ENCODE data around the gene OLFML2B. TPM values are rescaled to one million over a fixed set of nuclear protein-coding genes. Genes with fewer than 3 reads are reported as not detected.

The OLFML2B gene
- total and polyA plus RNA-seq, 2 donors (not counting 1 experiment from before 2014, with no cell fraction given) = 5.1 to 7.2 TPM

DNA sequence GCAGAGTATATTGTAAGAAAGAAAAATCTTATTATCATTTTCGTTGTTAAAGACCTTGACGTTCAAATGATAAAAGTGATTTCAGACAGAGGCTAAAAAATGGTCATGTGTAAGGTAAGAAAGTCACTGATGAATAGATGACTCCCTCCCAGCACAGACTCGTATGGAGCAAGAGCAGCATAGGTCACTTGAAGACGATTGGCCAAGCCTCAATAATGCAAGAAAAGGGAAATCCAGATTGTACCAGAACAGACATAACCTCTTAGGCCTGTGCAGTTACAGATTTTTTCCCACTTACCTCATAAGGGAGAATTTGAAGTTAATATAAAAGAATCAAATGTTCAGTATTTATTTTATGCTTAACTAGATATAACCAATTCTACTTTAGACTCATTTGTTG, 16.3 kb upstream of the OLFML2B start:
- no peak overlapping the region for H3K4me2 ChIP-seq (ENCODE audit: extremely low read depth, insufficient read depth, low read length)
- H4K20me1 ChIP-seq (ENCODE audit: control insufficient read depth, extremely low read depth, insufficient read depth, low read length) = no peaks in the 10 kb centered on the region
- H3K9ac ChIP-seq (ENCODE audit: insufficient read depth, low read length) = no peak overlapping the region
- DNase-seq (ENCODE audit: low read depth in 2 of 2) = no peak
- no peaks in the 10 kb centered on the region for H3K9me3 ChIP-seq (ENCODE audit: control insufficient read depth, insufficient read depth, low read depth, low read length)
- H3K27me3 ChIP-seq (ENCODE audit: control insufficient read depth, insufficient read depth, low read length) = no peaks in the 10 kb centered on the region
- H3K4me1 ChIP-seq (ENCODE audit: control insufficient read depth, extremely low read depth, insufficient read depth, low read length) = peaks cover 5% of the 10 kb centered on the region
- TF ChIP-seq, protein P1, sequence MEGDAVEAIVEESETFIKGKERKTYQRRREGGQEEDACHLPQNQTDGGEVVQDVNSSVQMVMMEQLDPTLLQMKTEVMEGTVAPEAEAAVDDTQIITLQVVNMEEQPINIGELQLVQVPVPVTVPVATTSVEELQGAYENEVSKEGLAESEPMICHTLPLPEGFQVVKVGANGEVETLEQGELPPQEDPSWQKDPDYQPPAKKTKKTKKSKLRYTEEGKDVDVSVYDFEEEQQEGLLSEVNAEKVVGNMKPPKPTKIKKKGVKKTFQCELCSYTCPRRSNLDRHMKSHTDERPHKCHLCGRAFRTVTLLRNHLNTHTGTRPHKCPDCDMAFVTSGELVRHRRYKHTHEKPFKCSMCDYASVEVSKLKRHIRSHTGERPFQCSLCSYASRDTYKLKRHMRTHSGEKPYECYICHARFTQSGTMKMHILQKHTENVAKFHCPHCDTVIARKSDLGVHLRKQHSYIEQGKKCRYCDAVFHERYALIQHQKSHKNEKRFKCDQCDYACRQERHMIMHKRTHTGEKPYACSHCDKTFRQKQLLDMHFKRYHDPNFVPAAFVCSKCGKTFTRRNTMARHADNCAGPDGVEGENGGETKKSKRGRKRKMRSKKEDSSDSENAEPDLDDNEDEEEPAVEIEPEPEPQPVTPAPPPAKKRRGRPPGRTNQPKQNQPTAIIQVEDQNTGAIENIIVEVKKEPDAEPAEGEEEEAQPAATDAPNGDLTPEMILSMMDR (conservative IDR thresholded peaks at IDR 0.05 in 1 of 2, IDR thresholded peaks at IDR 0.05 in 1 of 2; ENCODE audit: low read depth in 1 of 2, low read length in 2 of 2) = no peak
- TF ChIP-seq EZH2 (IDR thresholded peaks at IDR 0.05; ENCODE audit: low read length, missing control alignments) = no peak
- H3K79me2 ChIP-seq (ENCODE audit: control insufficient read depth, insufficient read depth, low read length) = no peaks in the 10 kb centered on the region
- no peak overlapping the region for H3K27ac ChIP-seq (ENCODE audit: insufficient read depth, low read length)
- H2AFZ ChIP-seq (ENCODE audit: low read length) = no peak overlapping the region
- no peak overlapping the region for H3K4me3 ChIP-seq (replicated peaks in 1 of 4; ENCODE audit: control extremely low read depth in 1 of 4, insufficient read depth in 1 of 4, low read depth in 3 of 4, low read length in 4 of 4)
- no peaks in the 10 kb centered on the region for H3K36me3 ChIP-seq (ENCODE audit: control insufficient read depth, insufficient read depth, low read length)

DNA sequence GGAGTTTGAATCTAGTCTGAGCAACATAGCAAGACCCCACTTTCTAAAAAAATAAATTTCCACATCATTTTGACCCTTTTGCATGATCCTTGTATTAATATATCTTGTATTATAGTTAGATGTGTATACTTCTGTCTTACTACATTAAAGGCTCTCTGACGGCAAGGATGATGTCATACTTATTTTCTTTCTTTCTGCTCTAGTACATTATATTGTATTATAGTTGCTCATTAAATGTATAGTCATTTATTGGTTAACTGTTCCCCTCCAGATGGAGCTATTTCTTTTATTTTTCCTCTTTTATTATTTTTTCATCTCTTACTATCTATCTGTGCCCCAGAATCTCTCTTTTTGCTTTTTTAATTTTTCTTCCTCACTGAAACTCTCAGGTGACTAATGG, 15.0 kb upstream of the OLFML2B start:
- H3K4me3 ChIP-seq (replicated peaks in 1 of 4; ENCODE audit: control extremely low read depth in 1 of 4, insufficient read depth in 1 of 4, low read depth in 3 of 4, low read length in 4 of 4) = no peak overlapping the region
- no peaks in the 10 kb centered on the region for H3K9me3 ChIP-seq (ENCODE audit: control insufficient read depth, insufficient read depth, low read depth, low read length)
- H3K27ac ChIP-seq (ENCODE audit: insufficient read depth, low read length) = no peak overlapping the region
- no peaks in the 10 kb centered on the region for H3K36me3 ChIP-seq (ENCODE audit: control insufficient read depth, insufficient read depth, low read length)
- TF ChIP-seq, protein P1 (conservative IDR thresholded peaks at IDR 0.05 in 1 of 2, IDR thresholded peaks at IDR 0.05 in 1 of 2; ENCODE audit: low read depth in 1 of 2, low read length in 2 of 2) = no peak
- TF ChIP-seq EZH2 (IDR thresholded peaks at IDR 0.05; ENCODE audit: low read length, missing control alignments) = no peak
- H3K4me1 ChIP-seq (ENCODE audit: control insufficient read depth, extremely low read depth, insufficient read depth, low read length) = peaks cover 5% of the 10 kb centered on the region
- H2AFZ ChIP-seq (ENCODE audit: low read length) = no peak overlapping the region
- no peaks in the 10 kb centered on the region for H4K20me1 ChIP-seq (ENCODE audit: control insufficient read depth, extremely low read depth, insufficient read depth, low read length)
- no peak overlapping the region for H3K4me2 ChIP-seq (ENCODE audit: extremely low read depth, insufficient read depth, low read length)
- H3K9ac ChIP-seq (ENCODE audit: insufficient read depth, low read length) = no peak overlapping the region
- no peaks in the 10 kb centered on the region for H3K27me3 ChIP-seq (ENCODE audit: control insufficient read depth, insufficient read depth, low read length)
- no peaks in the 10 kb centered on the region for H3K79me2 ChIP-seq (ENCODE audit: control insufficient read depth, insufficient read depth, low read length)
- DNase-seq (ENCODE audit: low read depth in 2 of 2) = no peak

DNA sequence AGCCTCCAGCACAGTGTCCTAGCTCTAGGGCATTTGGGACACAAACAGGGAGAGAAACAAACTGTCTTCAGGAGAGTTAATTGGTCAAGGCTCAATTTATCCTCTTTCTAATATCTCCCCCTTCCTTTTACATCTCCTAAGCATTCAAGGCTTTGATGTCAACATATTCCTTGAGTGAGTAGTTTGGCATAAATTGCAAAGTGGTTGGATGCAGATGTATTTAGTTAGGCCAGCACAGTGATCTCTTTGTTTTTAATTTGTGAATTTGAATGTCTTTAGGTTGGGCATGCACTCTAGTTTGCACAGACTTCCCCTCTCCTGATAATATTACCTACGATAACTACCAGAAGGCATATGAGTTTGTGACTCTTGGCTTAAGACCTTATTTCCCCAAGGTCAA, 12.5 kb upstream of the OLFML2B start:
- H3K4me2 ChIP-seq (ENCODE audit: extremely low read depth, insufficient read depth, low read length) = peak overlapping the region; percentile 40
- H3K4me1 ChIP-seq (ENCODE audit: control insufficient read depth, extremely low read depth, insufficient read depth, low read length) = peaks cover 5% of the 10 kb centered on the region
- H4K20me1 ChIP-seq (ENCODE audit: control insufficient read depth, extremely low read depth, insufficient read depth, low read length) = no peaks in the 10 kb centered on the region
- no peak overlapping the region for H3K9ac ChIP-seq (ENCODE audit: insufficient read depth, low read length)
- no peaks in the 10 kb centered on the region for H3K79me2 ChIP-seq (ENCODE audit: control insufficient read depth, insufficient read depth, low read length)
- H3K4me3 ChIP-seq (replicated peaks in 1 of 4; ENCODE audit: control extremely low read depth in 1 of 4, insufficient read depth in 1 of 4, low read depth in 3 of 4, low read length in 4 of 4) = no peak overlapping the region
- H2AFZ ChIP-seq (ENCODE audit: low read length) = no peak overlapping the region
- H3K36me3 ChIP-seq (ENCODE audit: control insufficient read depth, insufficient read depth, low read length) = no peaks in the 10 kb centered on the region
- H3K9me3 ChIP-seq (ENCODE audit: control insufficient read depth, insufficient read depth, low read depth, low read length) = no peaks in the 10 kb centered on the region
- DNase-seq (ENCODE audit: low read depth in 2 of 2) = peak in 1 of 2 donors; percentile 23
- TF ChIP-seq, protein P1 (conservative IDR thresholded peaks at IDR 0.05 in 1 of 2, IDR thresholded peaks at IDR 0.05 in 1 of 2; ENCODE audit: low read depth in 1 of 2, low read length in 2 of 2) = no peak
- no peak for TF ChIP-seq EZH2 (IDR thresholded peaks at IDR 0.05; ENCODE audit: low read length, missing control alignments)
- no peak overlapping the region for H3K27ac ChIP-seq (ENCODE audit: insufficient read depth, low read length)
- H3K27me3 ChIP-seq (ENCODE audit: control insufficient read depth, insufficient read depth, low read length) = no peaks in the 10 kb centered on the region
